ENCODE results near the gene DLGAP1.

Gene DLGAP1

GRCh38 chr18:4391859-4392258, 63.2 kb downstream of the DLGAP1 start:
- H3K27ac ChIP-seq (ENCODE audit: low read length) = no peak overlapping the region
- no peaks in the 10 kb centered on the region for H3K4me1 ChIP-seq (ENCODE audit: control insufficient read depth, insufficient read depth, low read length)
- no peak overlapping the region for H3K9ac ChIP-seq (ENCODE audit: low read length in 2 of 2)
- no peak overlapping the region for H3K4me3 ChIP-seq (ENCODE audit: low read length in 2 of 2)
- H3K27me3 ChIP-seq (ENCODE audit: control insufficient read depth in 1 of 2, insufficient read depth in 2 of 2, low read length in 2 of 2) = no peaks in the 10 kb centered on the region
- peaks cover 0 to 2% of the 10 kb centered on the region in 2 donors for H3K9me3 ChIP-seq (ENCODE audit: control insufficient read depth in 2 of 2, low read length in 2 of 2)
- H3K36me3 ChIP-seq (ENCODE audit: control insufficient read depth in 2 of 2, insufficient read depth in 2 of 2, low read length in 2 of 2) = no peaks in the 10 kb centered on the region

GRCh38 chr18:4385876-4386275, 69.2 kb downstream of the DLGAP1 start:
- Histone ChIP-seq H3K4me1 (ENCODE audit: control insufficient read depth, insufficient read depth, low read length) (no peaks in the 10 kb centered on the region), H3K36me3 (ENCODE audit: control insufficient read depth in 2 of 2, insufficient read depth in 2 of 2, low read length in 2 of 2) (no peaks in the 10 kb centered on the region), H3K27ac (ENCODE audit: low read length) (no peak overlapping the region), H3K9me3 (ENCODE audit: control insufficient read depth in 2 of 2, low read length in 2 of 2) (no peaks in the 10 kb centered on the region), H3K27me3 (ENCODE audit: control insufficient read depth in 1 of 2, insufficient read depth in 2 of 2, low read length in 2 of 2) (no peaks in the 10 kb centered on the region), H3K9ac (ENCODE audit: low read length in 2 of 2) (no peak overlapping the region), H3K4me3 (ENCODE audit: low read length in 2 of 2) (no peak overlapping the region)

GRCh38 chr18:4384932-4385331, 70.2 kb downstream of the DLGAP1 start:
- Histone ChIP-seq H3K27me3 (ENCODE audit: control insufficient read depth in 1 of 2, insufficient read depth in 2 of 2, low read length in 2 of 2) (no peaks in the 10 kb centered on the region), H3K9ac (ENCODE audit: low read length in 2 of 2) (no peak overlapping the region), H3K4me3 (ENCODE audit: low read length in 2 of 2) (no peak overlapping the region), H3K4me1 (ENCODE audit: control insufficient read depth, insufficient read depth, low read length) (no peaks in the 10 kb centered on the region), H3K9me3 (ENCODE audit: control insufficient read depth in 2 of 2, low read length in 2 of 2) (no peaks in the 10 kb centered on the region), H3K36me3 (ENCODE audit: control insufficient read depth in 2 of 2, insufficient read depth in 2 of 2, low read length in 2 of 2) (no peaks in the 10 kb centered on the region), H3K27ac (ENCODE audit: low read length) (no peak overlapping the region)

- H3K36me3 ChIP-seq (ENCODE audit: control insufficient read depth in 2 of 2, insufficient read depth in 2 of 2, low read length in 2 of 2) = no peaks in the 10 kb centered on the region
- H3K27ac ChIP-seq (ENCODE audit: low read length) = no peak overlapping the region
- H3K9ac ChIP-seq (ENCODE audit: low read length in 2 of 2) = no peak overlapping the region
- H3K4me3 ChIP-seq (ENCODE audit: low read length in 2 of 2) = no peak overlapping the region
- no peaks in the 10 kb centered on the region for H3K27me3 ChIP-seq (ENCODE audit: control insufficient read depth in 1 of 2, insufficient read depth in 2 of 2, low read length in 2 of 2)
- no peaks in the 10 kb centered on the region for H3K4me1 ChIP-seq (ENCODE audit: control insufficient read depth, insufficient read depth, low read length)
- no peaks in the 10 kb centered on the region for H3K9me3 ChIP-seq (ENCODE audit: control insufficient read depth in 2 of 2, low read length in 2 of 2)
These were observed 80.5 kb downstream of the DLGAP1 start for GRCh38 chr18:4374564-4374963.

GRCh38 chr18:4369705-4370104, 85.4 kb downstream of the DLGAP1 start:
- no peaks in the 10 kb centered on the region for H3K36me3 ChIP-seq (ENCODE audit: control insufficient read depth in 2 of 2, insufficient read depth in 2 of 2, low read length in 2 of 2)
- H3K9ac ChIP-seq (ENCODE audit: low read length in 2 of 2) = no peak overlapping the region
- H3K27ac ChIP-seq (ENCODE audit: low read length) = no peak overlapping the region
- H3K27me3 ChIP-seq (ENCODE audit: control insufficient read depth in 1 of 2, insufficient read depth in 2 of 2, low read length in 2 of 2) = no peaks in the 10 kb centered on the region
- no peaks in the 10 kb centered on the region for H3K9me3 ChIP-seq (ENCODE audit: control insufficient read depth in 2 of 2, low read length in 2 of 2)
- H3K4me1 ChIP-seq (ENCODE audit: control insufficient read depth, insufficient read depth, low read length) = no peaks in the 10 kb centered on the region
- H3K4me3 ChIP-seq (ENCODE audit: low read length in 2 of 2) = no peak overlapping the region

GRCh38 chr18:4360221-4360715, 94.8 kb downstream of the DLGAP1 start:
- no peak overlapping the region for H3K27ac ChIP-seq (ENCODE audit: low read length)
- no peak overlapping the region for H3K4me3 ChIP-seq (ENCODE audit: low read length in 2 of 2)
- no peaks in the 10 kb centered on the region for H3K27me3 ChIP-seq (ENCODE audit: control insufficient read depth in 1 of 2, insufficient read depth in 2 of 2, low read length in 2 of 2)
- H3K4me1 ChIP-seq (ENCODE audit: control insufficient read depth, insufficient read depth, low read length) = no peaks in the 10 kb centered on the region
- no peak overlapping the region for H3K9ac ChIP-seq (ENCODE audit: low read length in 2 of 2)
- H3K9me3 ChIP-seq (ENCODE audit: control insufficient read depth in 2 of 2, low read length in 2 of 2) = no peaks in the 10 kb centered on the region
- no peaks in the 10 kb centered on the region for H3K36me3 ChIP-seq (ENCODE audit: control insufficient read depth in 2 of 2, insufficient read depth in 2 of 2, low read length in 2 of 2)

GRCh38 chr18:4358618-4359017, 96.5 kb downstream of the DLGAP1 start:
- Histone ChIP-seq H3K4me1 (ENCODE audit: control insufficient read depth, insufficient read depth, low read length) (no peaks in the 10 kb centered on the region), H3K27ac (ENCODE audit: low read length) (no peak overlapping the region), H3K27me3 (ENCODE audit: control insufficient read depth in 1 of 2, insufficient read depth in 2 of 2, low read length in 2 of 2) (no peaks in the 10 kb centered on the region), H3K4me3 (ENCODE audit: low read length in 2 of 2) (no peak overlapping the region), H3K36me3 (ENCODE audit: control insufficient read depth in 2 of 2, insufficient read depth in 2 of 2, low read length in 2 of 2) (no peaks in the 10 kb centered on the region), H3K9me3 (ENCODE audit: control insufficient read depth in 2 of 2, low read length in 2 of 2) (no peaks in the 10 kb centered on the region), H3K9ac (ENCODE audit: low read length in 2 of 2) (no peak overlapping the region)

- Histone ChIP-seq H3K27ac (ENCODE audit: low read length) (no peak overlapping the region), H3K27me3 (ENCODE audit: control insufficient read depth in 1 of 2, insufficient read depth in 2 of 2, low read length in 2 of 2) (no peaks in the 10 kb centered on the region), H3K4me3 (ENCODE audit: low read length in 2 of 2) (no peak overlapping the region), H3K4me1 (ENCODE audit: control insufficient read depth, insufficient read depth, low read length) (no peaks in the 10 kb centered on the region), H3K36me3 (ENCODE audit: control insufficient read depth in 2 of 2, insufficient read depth in 2 of 2, low read length in 2 of 2) (no peaks in the 10 kb centered on the region), H3K9ac (ENCODE audit: low read length in 2 of 2) (no peak overlapping the region), H3K9me3 (ENCODE audit: control insufficient read depth in 2 of 2, low read length in 2 of 2) (no peaks in the 10 kb centered on the region)
These were observed 97.5 kb downstream of the DLGAP1 start for GRCh38 chr18:4357579-4357978.

GRCh38 chr18:4356929-4357328, 98.2 kb downstream of the DLGAP1 start:
- H3K4me3 ChIP-seq (ENCODE audit: low read length in 2 of 2) = no peak overlapping the region
- no peaks in the 10 kb centered on the region for H3K4me1 ChIP-seq (ENCODE audit: control insufficient read depth, insufficient read depth, low read length)
- H3K27ac ChIP-seq (ENCODE audit: low read length) = no peak overlapping the region
- H3K9ac ChIP-seq (ENCODE audit: low read length in 2 of 2) = no peak overlapping the region
- H3K27me3 ChIP-seq (ENCODE audit: control insufficient read depth in 1 of 2, insufficient read depth in 2 of 2, low read length in 2 of 2) = no peaks in the 10 kb centered on the region
- no peaks in the 10 kb centered on the region for H3K36me3 ChIP-seq (ENCODE audit: control insufficient read depth in 2 of 2, insufficient read depth in 2 of 2, low read length in 2 of 2)
- no peaks in the 10 kb centered on the region for H3K9me3 ChIP-seq (ENCODE audit: control insufficient read depth in 2 of 2, low read length in 2 of 2)

- no peaks in the 10 kb centered on the region for H3K4me1 ChIP-seq (ENCODE audit: control insufficient read depth, insufficient read depth, low read length)
These were observed 101.2 kb downstream of the DLGAP1 start for GRCh38 chr18:4353853-4354418.

GRCh38 chr18:4352746-4353551, 102.2 kb downstream of the DLGAP1 start:
- no peak overlapping the region for H3K4me3 ChIP-seq (ENCODE audit: low read length in 2 of 2)
- H3K4me1 ChIP-seq (ENCODE audit: control insufficient read depth, insufficient read depth, low read length) = no peaks in the 10 kb centered on the region
- no peaks in the 10 kb centered on the region for H3K9me3 ChIP-seq (ENCODE audit: control insufficient read depth in 2 of 2, low read length in 2 of 2)
- H3K9ac ChIP-seq (ENCODE audit: low read length in 2 of 2) = no peak overlapping the region
- H3K36me3 ChIP-seq (ENCODE audit: control insufficient read depth in 2 of 2, insufficient read depth in 2 of 2, low read length in 2 of 2) = no peaks in the 10 kb centered on the region
- no peaks in the 10 kb centered on the region for H3K27me3 ChIP-seq (ENCODE audit: control insufficient read depth in 1 of 2, insufficient read depth in 2 of 2, low read length in 2 of 2)
- H3K27ac ChIP-seq (ENCODE audit: low read length) = no peak overlapping the region

More at GRCh38 chr18:4353853-4354418, 101.2 kb downstream of the DLGAP1 start:
- Histone ChIP-seq H3K36me3 (ENCODE audit: control insufficient read depth in 2 of 2, insufficient read depth in 2 of 2, low read length in 2 of 2) (no peaks in the 10 kb centered on the region), H3K4me3 (ENCODE audit: low read length in 2 of 2) (no peak overlapping the region), H3K27me3 (ENCODE audit: control insufficient read depth in 1 of 2, insufficient read depth in 2 of 2, low read length in 2 of 2) (no peaks in the 10 kb centered on the region), H3K9me3 (ENCODE audit: control insufficient read depth in 2 of 2, low read length in 2 of 2) (no peaks in the 10 kb centered on the region), H3K27ac (ENCODE audit: low read length) (no peak overlapping the region), H3K9ac (ENCODE audit: low read length in 2 of 2) (no peak overlapping the region)

Data from stomach smooth muscle (tissue), 2 donors.